Cardiac fibroblast (primary cell): Measurements from ENCODE around the gene BEND5.

ENCODE experiments used
- DNase-seq, 2 donors: peaks; one replicate each; pipeline versions ENCODE4 v3.0.0 to v3.0.0-alpha.2; 2010; ENCODE audit warnings: low read depth in 2 of 2
- H3K4me3 ChIP-seq, 2 donors: replicated peaks in 1 of 2; 1 replicate in 1 of 2; 2 replicates in 1 of 2; pipeline ENCODE4 v1.5.1; 2011; ENCODE audit warnings: low read depth in 2 of 2, low read length in 2 of 2, mild to moderate bottlenecking in 2 of 2, moderate library complexity in 1 of 2
- TF ChIP-seq, protein P1 (sequence below): IDR thresholded peaks from one replicate; pipeline ENCODE4 v1.5.1; 2011; ENCODE audit warnings: low read depth, mild to moderate bottlenecking, low read length, inconsistent platforms

BEND5 gene

DNA sequence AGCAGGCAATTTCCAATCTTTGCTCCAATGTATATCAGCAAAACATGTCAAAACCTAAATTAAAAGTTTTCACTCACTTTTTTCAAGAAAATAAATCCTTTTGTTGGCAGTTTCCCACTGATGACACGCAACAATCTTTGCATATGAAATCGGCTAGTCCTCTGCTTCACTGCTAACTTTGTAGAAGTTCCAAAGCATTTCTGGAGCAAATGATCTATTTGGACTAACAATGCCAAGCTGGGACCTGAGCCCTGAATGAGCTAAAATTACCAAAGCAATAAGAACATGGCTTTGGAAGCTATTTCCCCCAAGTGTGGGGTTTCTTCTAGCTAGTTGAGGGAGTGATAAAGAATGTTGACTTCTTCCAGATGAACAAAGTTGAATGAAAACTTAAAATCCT lies 5.1 kb downstream of the BEND5 start:
- no peak for DNase-seq
- TF ChIP-seq, protein P1, sequence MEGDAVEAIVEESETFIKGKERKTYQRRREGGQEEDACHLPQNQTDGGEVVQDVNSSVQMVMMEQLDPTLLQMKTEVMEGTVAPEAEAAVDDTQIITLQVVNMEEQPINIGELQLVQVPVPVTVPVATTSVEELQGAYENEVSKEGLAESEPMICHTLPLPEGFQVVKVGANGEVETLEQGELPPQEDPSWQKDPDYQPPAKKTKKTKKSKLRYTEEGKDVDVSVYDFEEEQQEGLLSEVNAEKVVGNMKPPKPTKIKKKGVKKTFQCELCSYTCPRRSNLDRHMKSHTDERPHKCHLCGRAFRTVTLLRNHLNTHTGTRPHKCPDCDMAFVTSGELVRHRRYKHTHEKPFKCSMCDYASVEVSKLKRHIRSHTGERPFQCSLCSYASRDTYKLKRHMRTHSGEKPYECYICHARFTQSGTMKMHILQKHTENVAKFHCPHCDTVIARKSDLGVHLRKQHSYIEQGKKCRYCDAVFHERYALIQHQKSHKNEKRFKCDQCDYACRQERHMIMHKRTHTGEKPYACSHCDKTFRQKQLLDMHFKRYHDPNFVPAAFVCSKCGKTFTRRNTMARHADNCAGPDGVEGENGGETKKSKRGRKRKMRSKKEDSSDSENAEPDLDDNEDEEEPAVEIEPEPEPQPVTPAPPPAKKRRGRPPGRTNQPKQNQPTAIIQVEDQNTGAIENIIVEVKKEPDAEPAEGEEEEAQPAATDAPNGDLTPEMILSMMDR = no peak
- no peak overlapping the region for H3K4me3 ChIP-seq

DNA sequence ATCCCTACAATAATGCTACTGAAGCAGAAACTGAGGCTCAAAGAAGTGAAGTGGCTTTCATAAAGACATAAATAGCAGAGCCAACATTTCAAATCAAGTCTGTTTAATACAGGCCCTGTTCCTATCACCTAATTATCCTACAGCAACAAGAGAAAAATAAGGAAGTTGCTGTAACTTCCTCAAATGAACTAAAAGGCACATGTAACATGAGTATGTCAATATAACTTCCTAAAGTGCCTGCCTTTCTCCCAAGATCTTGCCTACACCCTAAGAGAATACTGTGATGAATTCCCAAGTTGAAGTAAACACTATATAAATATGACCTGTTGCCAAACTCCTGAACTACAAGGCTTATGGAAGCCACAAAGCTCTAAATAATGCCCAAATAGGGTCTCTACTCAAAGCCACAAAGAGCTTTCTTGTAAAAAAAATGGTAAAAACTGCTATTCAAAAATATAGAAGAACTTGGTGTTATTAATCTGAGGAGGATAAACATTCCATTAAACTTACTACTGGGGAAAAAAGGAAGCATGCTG lies 8.6 kb downstream of the BEND5 start:
- TF ChIP-seq, protein P1 = no peak
- no peak for DNase-seq
- no peak overlapping the region for H3K4me3 ChIP-seq

DNA sequence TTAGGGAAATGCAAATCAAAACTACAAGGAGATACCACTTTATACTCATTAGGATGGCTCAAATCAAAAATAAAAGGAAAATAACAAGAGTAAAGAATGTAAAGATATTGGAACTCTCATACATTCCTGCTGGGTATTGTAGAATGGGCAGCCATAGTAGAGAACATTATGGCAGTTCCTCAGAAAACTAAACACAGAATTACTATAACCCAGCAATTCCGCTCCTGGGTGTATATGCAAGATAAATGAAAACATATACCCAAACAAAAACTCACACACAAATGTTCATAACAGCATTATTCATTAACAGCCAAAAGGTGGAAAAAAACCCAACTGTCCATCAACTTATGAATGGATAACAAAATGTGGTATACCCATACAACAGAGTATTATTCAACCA lies 11.4 kb downstream of the BEND5 start:
- TF ChIP-seq, protein P1 = no peak
- no peak overlapping the region for H3K4me3 ChIP-seq
- no peak for DNase-seq

DNA sequence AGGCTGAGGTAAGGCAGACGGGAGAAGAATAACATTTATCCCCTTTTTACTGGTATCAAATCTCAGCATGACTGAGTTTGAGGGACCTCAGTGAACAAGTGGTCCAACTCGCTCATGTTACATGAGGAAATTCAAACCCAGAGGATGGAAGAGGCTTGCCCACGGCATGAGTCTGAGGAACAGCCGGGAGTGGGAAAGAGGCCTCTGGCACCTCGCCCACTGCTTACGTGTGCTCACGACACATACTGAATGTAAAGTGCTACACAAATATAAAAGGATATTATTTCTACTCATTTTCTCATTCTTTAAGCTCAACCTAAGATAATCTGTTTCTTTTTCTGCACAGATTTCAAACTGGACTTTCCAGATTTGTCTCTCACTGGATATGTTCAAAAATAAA lies 14.7 kb downstream of the BEND5 start:
- H3K4me3 ChIP-seq = no peak overlapping the region
- DNase-seq = peak in 1 of 2 donors; percentile 6
- TF ChIP-seq, protein P1 = no peak

DNA sequence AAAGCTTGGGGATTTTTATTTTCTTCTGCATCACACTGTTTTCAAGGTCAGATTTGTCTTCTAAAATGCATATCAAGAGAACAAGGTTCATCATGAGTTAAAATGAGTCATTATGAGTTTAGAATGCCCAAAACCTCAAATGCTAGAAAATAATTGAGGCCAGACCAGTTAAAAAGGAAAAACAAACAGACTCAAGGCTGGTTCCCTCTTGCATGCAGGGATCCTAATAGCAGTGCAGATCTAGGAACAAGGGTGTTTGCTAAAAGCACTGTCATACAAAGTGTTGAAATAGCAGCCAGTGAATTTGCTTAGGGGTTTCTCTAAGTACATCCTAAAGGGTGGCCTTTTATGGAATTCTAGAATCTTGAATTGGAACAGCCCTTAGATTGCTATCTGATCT lies 15.3 kb downstream of the BEND5 start:
- no peak overlapping the region for H3K4me3 ChIP-seq
- TF ChIP-seq, protein P1 = no peak
- DNase-seq = peak in 1 of 2 donors; percentile 3

DNA sequence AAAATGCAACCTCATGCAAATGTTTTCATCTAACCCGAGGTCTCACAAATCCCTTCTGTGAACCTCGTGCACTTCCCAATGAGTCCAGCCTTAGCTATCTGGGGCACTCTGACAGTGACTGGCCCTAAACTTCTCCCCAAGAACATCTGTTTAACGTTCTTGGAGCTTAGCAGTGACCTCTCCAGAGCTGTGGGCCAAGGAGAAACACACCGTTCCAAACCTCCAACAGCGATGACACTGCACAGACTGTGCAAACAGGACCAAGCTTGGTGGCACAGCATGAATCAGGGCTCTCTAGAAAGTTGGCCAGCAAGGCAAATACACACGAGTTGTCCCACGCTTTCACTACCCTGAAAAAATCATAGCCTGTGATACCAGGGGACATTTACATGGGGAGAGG lies 15.8 kb downstream of the BEND5 start:
- H3K4me3 ChIP-seq = no peak overlapping the region
- TF ChIP-seq, protein P1 = no peak
- no peak for DNase-seq

DNA sequence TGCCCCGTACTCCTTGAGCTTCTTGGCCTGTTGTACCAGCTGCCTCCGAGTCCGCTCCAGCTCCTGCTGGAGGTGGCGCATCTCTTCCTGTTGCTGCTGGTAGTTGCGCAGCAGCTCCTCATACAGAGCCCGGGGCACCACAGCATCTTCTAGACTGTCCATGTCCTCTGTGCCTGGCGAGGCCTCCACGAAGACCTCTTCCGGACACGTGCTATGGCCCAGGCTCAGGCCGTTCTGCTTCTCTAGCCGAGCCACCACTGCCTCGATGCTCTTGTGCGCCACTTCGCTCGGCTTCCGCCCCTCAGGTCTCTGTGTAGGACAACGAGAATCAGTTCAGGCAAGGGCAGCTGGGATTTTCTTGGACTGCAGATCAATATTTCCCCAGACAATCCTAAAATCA lies 17.7 kb downstream of the BEND5 start:
- H3K4me3 ChIP-seq = no peak overlapping the region
- no peak for DNase-seq
- TF ChIP-seq, protein P1 = no peak
